ENCODE results near the gene PRKD2. TPM values are rescaled to one million over a fixed set of nuclear protein-coding genes. Genes with fewer than 3 reads are reported as not detected.

The PRKD2 gene
- total RNA-seq, 4 donors from 2014 or later: 40.1 to 201 (median 53.5) TPM

DNA sequence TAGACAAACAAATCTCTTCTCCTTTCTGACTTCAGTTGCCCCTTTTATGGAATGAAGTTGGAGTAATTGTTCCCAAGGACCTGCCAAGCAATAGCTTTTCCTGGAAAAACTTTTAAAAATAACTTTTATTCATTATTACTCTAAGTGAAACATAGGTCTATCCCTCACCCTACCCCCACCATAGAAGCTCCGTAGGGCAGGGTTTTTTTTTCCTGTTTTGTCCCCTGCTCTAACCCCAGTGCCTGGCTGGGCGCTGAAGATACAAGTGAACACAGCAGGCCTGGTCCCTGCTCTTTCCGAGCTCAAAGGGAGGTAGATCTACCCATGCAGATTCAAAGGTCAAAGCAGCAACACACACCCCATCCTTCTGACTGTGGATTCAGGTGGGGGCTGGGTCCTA, 72.2 kb downstream of the PRKD2 start:
- H3K36me3 ChIP-seq: no peaks in the 10 kb centered on the region
- no peak for TF ChIP-seq POLR2AphosphoS5 (IDR thresholded peaks at IDR 0.05)
- no peak for TF ChIP-seq POLR2A (IDR thresholded peaks at IDR 0.05)
- TF ChIP-seq, protein P1, sequence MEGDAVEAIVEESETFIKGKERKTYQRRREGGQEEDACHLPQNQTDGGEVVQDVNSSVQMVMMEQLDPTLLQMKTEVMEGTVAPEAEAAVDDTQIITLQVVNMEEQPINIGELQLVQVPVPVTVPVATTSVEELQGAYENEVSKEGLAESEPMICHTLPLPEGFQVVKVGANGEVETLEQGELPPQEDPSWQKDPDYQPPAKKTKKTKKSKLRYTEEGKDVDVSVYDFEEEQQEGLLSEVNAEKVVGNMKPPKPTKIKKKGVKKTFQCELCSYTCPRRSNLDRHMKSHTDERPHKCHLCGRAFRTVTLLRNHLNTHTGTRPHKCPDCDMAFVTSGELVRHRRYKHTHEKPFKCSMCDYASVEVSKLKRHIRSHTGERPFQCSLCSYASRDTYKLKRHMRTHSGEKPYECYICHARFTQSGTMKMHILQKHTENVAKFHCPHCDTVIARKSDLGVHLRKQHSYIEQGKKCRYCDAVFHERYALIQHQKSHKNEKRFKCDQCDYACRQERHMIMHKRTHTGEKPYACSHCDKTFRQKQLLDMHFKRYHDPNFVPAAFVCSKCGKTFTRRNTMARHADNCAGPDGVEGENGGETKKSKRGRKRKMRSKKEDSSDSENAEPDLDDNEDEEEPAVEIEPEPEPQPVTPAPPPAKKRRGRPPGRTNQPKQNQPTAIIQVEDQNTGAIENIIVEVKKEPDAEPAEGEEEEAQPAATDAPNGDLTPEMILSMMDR (IDR thresholded peaks at IDR 0.05): no peak
- TF ChIP-seq EP300 (IDR thresholded peaks at IDR 0.05; ENCODE audit: low read depth): no peak
- in situ Hi-C loops (cut with MboI; ENCODE audit: low pct_ligation_motif_present in 1 of 4, low pct_unique_long_range_greater_than_20kb in 1 of 4, low sequenced_read_pairs in 3 of 4) (no loop called here), intact Hi-C loops (cut with DNase I; ENCODE audit: low total_unique reads) (no loop called here)
- 39 to 47% methylated on average over 2 to 3 of the region's 3 CpGs for WGBS, 2 donors (ENCODE audit: low coverage in 1 of 2)
- peak overlapping the region; percentile 5 to 69 (median 36) for H3K27ac ChIP-seq
- no peak overlapping the region for H3K4me3 ChIP-seq
- H3K9me3 ChIP-seq: no peaks in the 10 kb centered on the region
- H3K27me3 ChIP-seq: peaks cover 45% of the 10 kb centered on the region
- H3K4me1 ChIP-seq: peaks cover 4 to 8% (median 6%) of the 10 kb centered on the region in 4 donors
- DNase-seq: no peak

DNA sequence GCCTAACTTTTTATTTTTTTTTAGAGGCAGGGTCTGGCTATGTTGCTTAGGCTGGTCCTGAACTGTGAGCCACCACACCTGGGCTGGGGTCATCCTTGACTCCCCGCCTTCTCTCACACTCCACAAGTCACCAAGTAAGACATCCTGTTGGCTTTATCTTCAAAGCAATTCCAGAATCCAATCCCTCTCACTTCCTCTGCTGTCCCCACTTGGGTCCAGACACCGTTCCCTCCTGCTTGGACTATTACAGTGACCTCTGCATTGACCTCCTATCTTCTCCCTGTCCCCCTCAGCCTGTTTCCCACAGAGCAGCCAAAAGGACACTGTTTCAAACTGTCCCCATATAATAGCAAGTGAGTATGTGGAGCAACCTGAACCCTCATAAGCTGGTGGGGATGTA, 76.3 kb downstream of the PRKD2 start:
- TF ChIP-seq POLR2A (IDR thresholded peaks at IDR 0.05) (no peak), EP300 (IDR thresholded peaks at IDR 0.05; ENCODE audit: low read depth) (no peak), POLR2AphosphoS5 (IDR thresholded peaks at IDR 0.05) (no peak)
- TF ChIP-seq, protein P1 (IDR thresholded peaks at IDR 0.05): no peak
- WGBS, 2 donors (ENCODE audit: low coverage in 1 of 2): 50 to 63% methylated on average over 1 to 2 of the region's 2 CpGs
- DNase-seq: no peak
- H3K4me1 ChIP-seq: peaks cover 10 to 26% (median 23%) of the 10 kb centered on the region in 4 donors
- H3K9me3 ChIP-seq: no peaks in the 10 kb centered on the region
- H3K36me3 ChIP-seq: no peaks in the 10 kb centered on the region
- in situ Hi-C loops (cut with MboI; ENCODE audit: low pct_ligation_motif_present in 1 of 4, low pct_unique_long_range_greater_than_20kb in 1 of 4, low sequenced_read_pairs in 3 of 4) (no loop called here), intact Hi-C loops (cut with DNase I; ENCODE audit: low total_unique reads) (no loop called here)
- no peak overlapping the region for H3K4me3 ChIP-seq
- H3K27me3 ChIP-seq: peaks cover 46% of the 10 kb centered on the region
- peak overlapping the region in 3 of 4 donors; percentile 82 to 94 (median 86) for H3K27ac ChIP-seq

DNA sequence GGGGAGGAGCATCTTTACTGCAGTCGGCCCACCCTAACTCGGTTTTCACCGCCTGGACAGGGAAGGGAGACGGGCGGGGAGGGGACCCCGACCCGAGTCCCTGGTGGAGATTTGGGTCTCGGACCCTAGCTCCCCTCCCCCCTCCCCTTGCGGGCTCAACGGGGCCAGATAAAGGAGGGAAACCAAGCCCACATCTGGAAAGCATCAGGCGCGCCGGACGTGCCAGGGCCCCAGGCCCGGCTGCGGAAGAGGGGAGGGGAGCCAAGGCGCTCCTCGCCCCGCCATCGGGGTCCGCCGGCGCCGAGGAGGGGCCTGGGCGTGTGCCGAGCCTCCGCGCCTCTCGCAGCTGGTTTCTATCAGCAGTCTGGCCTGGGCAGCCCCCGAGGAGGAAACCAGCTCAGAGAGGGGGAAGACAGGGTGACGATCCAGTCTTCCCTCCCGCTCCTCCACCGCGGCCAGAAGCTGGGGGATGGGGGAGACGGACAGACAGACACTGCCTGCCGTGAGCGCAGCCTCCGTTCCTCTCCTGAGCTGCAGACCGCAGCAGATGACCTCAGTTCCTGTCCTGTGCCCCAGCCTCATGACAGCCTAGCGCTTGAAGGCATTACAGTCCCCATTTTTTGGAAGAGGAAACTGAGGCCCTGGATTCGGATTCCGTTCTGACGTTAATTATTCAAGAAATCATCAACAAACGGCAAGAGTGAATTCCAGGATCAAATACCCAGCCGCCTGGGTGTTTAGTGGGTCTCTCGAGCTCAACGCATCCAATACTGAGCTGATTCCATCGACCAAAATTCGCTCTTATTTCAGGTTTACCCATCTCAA, 77.3 kb downstream of the PRKD2 start:
- DNase-seq: peak; percentile 48
- Histone ChIP-seq H3K36me3 (no peaks in the 10 kb centered on the region), H3K9me3 (no peaks in the 10 kb centered on the region), H3K4me3 (peak overlapping the region; percentile 21 to 49 (median 36)), H3K27ac (peak overlapping the region; percentile 73 to 94 (median 84)), H3K27me3 (peaks cover 53% of the 10 kb centered on the region), H3K4me1 (peaks cover 6 to 27% (median 25%) of the 10 kb centered on the region in 4 donors)
- TF ChIP-seq POLR2AphosphoS5 (IDR thresholded peaks at IDR 0.05) (peak; percentile 46 to 74 (median 51)), EP300 (IDR thresholded peaks at IDR 0.05; ENCODE audit: low read depth) (no peak), POLR2A (IDR thresholded peaks at IDR 0.05) (no peak)
- TF ChIP-seq, protein P1 (IDR thresholded peaks at IDR 0.05): no peak
- intact Hi-C loops (cut with DNase I; ENCODE audit: low total_unique reads): no loop called here
- 9% methylated on average over 41 of the region's 49 CpGs; no CpG with 5 or more reads in 1 of the 2 donors for WGBS, 2 donors (ENCODE audit: low coverage in 1 of 2)
- in situ Hi-C loops (cut with MboI; ENCODE audit: low pct_ligation_motif_present in 1 of 4, low pct_unique_long_range_greater_than_20kb in 1 of 4, low sequenced_read_pairs in 3 of 4): no loop called here

DNA sequence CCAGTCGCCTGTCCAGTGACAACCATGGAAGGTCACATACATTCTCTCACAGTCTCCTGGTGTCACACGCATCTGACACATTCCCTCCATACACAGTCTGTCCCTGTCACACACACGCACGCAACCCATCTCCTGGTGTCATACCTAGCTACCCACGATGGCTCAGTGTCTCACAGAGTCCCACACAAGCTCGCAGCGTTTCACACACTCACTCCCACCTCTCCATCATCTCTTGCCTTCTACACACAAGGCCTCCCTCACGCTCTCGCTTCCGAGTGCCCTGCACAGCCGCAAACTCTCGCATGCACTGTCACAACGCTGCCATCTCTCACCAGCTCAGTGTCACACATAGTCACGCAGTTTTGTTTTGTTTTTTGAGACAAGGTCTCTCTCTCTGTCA, 79.7 kb downstream of the PRKD2 start:
- no peaks in the 10 kb centered on the region for H3K36me3 ChIP-seq
- H3K27me3 ChIP-seq: peaks cover 68% of the 10 kb centered on the region
- in situ Hi-C loops (cut with MboI; ENCODE audit: low pct_ligation_motif_present in 1 of 4, low pct_unique_long_range_greater_than_20kb in 1 of 4, low sequenced_read_pairs in 3 of 4) (no loop called here), intact Hi-C loops (cut with DNase I; ENCODE audit: low total_unique reads) (no loop called here)
- no peak overlapping the region for H3K4me3 ChIP-seq
- no peaks in the 10 kb centered on the region for H3K9me3 ChIP-seq
- H3K4me1 ChIP-seq: peaks cover 9 to 43% (median 37%) of the 10 kb centered on the region in 4 donors
- DNase-seq: no peak
- TF ChIP-seq, protein P1 (IDR thresholded peaks at IDR 0.05): no peak
- no peak for TF ChIP-seq POLR2A (IDR thresholded peaks at IDR 0.05)
- no peak for TF ChIP-seq POLR2AphosphoS5 (IDR thresholded peaks at IDR 0.05)
- TF ChIP-seq EP300 (IDR thresholded peaks at IDR 0.05; ENCODE audit: low read depth): no peak
- H3K27ac ChIP-seq: no peak overlapping the region
- 64 to 78% methylated on average over 10 to 14 of the region's 14 CpGs for WGBS, 2 donors (ENCODE audit: low coverage in 1 of 2)
